ENCODE data around the gene HOXA1. TPM values are rescaled to one million over a fixed set of nuclear protein-coding genes. Genes with fewer than 3 reads are reported as not detected.
A peak's percentile ranks its signal among the peaks of the same experiment; 100 is the strongest.

HOXA1 gene
- total RNA-seq, 2 donors from 2014 or later = 0.71 to 0.97 TPM

GRCh38 chr7:27110186-27111031, 14.6 kb upstream of the HOXA1 start:
- DNase-seq (ENCODE audit: low spot score) = peak; percentile 89
- intact Hi-C loops (cut with DNase I) = no loop called here

GRCh38 chr7:27109466-27110185, 13.8 kb upstream of the HOXA1 start:
- intact Hi-C loops (cut with DNase I) = no loop called here
- DNase-seq (ENCODE audit: low spot score) = no peak

- intact Hi-C loops (cut with DNase I) = no loop called here
- DNase-seq (ENCODE audit: low spot score) = peak; percentile 86
Measured at GRCh38 chr7:27108390-27109127, 12.8 kb upstream of the HOXA1 start.

- no peak for DNase-seq (ENCODE audit: low spot score)
- intact Hi-C loops (cut with DNase I) = no loop called here
Measured at GRCh38 chr7:27107391-27108381, 11.9 kb upstream of the HOXA1 start.

GRCh38 chr7:27106901-27107240, 11.1 kb upstream of the HOXA1 start:
- intact Hi-C loops (cut with DNase I) = no loop called here
- DNase-seq (ENCODE audit: low spot score) = no peak

- no peak for DNase-seq (ENCODE audit: low spot score)
- intact Hi-C loops (cut with DNase I) = no loop called here
Measured at GRCh38 chr7:27106181-27106900, 10.5 kb upstream of the HOXA1 start.

GRCh38 chr7:27105301-27106031, 9.7 kb upstream of the HOXA1 start:
- intact Hi-C loops (cut with DNase I) = no loop called here

GRCh38 chr7:27104341-27105058, 8.7 kb upstream of the HOXA1 start:
- no peak for DNase-seq (ENCODE audit: low spot score)
- intact Hi-C loops (cut with DNase I) = no loop called here

More at GRCh38 chr7:27105301-27106031, 9.7 kb upstream of the HOXA1 start:
- no peak for DNase-seq (ENCODE audit: low spot score)

GRCh38 chr7:27103489-27104226, 7.9 kb upstream of the HOXA1 start:
- intact Hi-C loops (cut with DNase I) = no loop called here
- DNase-seq (ENCODE audit: low spot score) = no peak

GRCh38 chr7:27102581-27103442, 7.0 kb upstream of the HOXA1 start, which contains the start of gene HOXA2:
Gene HOXA2 (minus strand): TSS chr7:27102683. CDS start chr7:27102500, 183 bp downstream.
- no peak for DNase-seq (ENCODE audit: low spot score)
- intact Hi-C loops (cut with DNase I) = no loop called here

GRCh38 chr7:27101957-27102580, 6.3 kb upstream of the HOXA1 start:
- intact Hi-C loops (cut with DNase I) = no loop called here
- DNase-seq (ENCODE audit: low spot score) = no peak

GRCh38 chr7:27101171-27101956, 5.6 kb upstream of the HOXA1 start:
- no peak for DNase-seq (ENCODE audit: low spot score)
- intact Hi-C loops (cut with DNase I) = no loop called here

- DNase-seq (ENCODE audit: low spot score) = no peak
- intact Hi-C loops (cut with DNase I) = no loop called here
Measured at GRCh38 chr7:27100694-27101170, 4.9 kb upstream of the HOXA1 start.
